GM19452 (cell line): ENCODE measurements around the gene ANKRD40CL.
"Not testable (repeated sequence)": the region's sequence is repeated elsewhere in the genome, so short reads cannot be mapped to it uniquely, and the experiment has no call there.

Experiments used
- ATAC-seq: cut with Tn5 transposase; IDR thresholded peaks from one replicate; pipeline ENCODE4 v1.9.1; 2021; ENCODE audit not compliant: unreplicated experiment

The ANKRD40CL gene, protein sequence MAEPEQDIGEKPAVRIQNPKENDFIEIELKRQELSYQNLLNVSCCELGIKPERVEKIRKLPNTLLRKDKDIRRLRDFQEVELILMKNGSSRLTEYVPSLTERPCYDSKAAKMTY

DNA sequence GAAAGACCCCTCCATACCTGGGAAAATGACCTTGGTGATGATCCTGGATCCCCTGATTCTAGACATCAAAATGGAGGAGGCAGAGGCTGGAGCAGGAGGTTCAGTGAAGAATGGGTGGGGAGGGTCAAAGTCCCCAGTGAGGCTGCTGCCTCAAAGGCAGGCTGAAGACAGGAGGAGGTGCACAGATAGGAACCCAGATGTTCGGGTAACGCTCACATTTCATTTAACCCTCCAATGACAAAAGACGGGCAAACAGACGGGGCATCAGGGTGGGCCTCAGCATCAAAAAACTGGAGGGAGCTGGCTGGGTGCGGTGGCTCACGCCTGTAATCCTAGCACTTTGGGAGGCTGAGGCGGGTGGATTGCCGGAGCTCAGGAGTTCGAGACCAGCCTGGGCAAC, at the start of gene ANKRD40CL:
Gene ANKRD40CL (minus strand): TSS at position 73 of the 400 bp plus-strand sequence. CDS start 605 bp downstream, outside the sequence.
- no peak for ATAC-seq

DNA sequence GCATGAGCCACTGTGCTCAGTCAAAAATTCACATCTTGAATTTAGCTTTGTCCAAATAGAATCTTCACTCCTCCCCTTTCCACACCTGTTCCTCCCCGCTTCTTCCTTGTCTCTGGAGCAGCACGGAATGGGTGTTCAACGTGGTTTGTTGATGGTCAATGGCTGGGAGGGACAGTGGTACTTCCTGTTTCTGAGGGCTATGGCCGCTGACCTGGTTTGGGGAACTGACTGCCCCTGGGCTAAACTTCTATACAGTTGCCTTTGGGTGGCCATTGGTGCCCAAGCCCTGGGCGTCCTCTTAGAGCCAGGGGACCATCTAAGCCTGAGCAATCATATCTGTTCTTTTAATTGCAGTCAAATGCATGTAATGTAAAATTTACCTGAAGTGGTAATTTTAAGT, 49.0 kb upstream of the ANKRD40CL start:
- ATAC-seq, result no peak

DNA sequence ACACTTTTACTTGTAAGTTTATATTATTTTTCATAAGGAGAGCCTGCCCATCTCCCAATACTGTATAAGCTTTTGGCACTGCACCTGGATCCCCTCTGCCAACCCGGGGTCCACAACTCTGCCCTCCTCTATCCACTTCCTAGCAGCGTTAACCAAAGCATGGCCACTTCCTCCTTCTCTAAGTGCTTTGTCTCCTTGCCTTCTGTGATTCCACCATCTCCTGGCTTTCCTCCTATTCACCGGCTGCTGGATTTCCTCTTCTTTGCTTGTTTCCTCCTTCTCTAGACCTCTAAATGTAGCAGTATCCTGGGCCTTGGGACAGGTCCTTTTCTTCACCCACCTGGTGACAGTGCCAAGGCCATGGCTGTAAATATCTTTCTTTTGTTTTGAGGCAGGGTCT, 48.1 kb upstream of the ANKRD40CL start:
- no peak for ATAC-seq

DNA sequence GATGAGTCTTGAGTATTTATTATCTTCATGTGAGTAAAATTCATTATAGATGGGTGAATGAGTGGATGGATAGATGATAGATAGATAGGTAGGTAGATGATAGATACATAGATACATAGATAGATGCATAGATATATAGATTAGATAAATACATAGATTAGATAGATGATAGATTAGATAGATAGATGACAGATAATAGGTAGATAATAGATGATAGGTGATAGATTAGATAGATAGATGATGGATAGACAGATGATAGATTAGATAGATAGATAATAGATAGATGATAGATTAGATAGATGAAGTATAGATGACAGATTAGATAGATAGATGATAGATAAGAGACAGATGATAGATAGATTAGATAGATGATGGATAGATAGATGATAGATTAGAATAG, 46.3 kb upstream of the ANKRD40CL start:
- ATAC-seq, result no peak

DNA sequence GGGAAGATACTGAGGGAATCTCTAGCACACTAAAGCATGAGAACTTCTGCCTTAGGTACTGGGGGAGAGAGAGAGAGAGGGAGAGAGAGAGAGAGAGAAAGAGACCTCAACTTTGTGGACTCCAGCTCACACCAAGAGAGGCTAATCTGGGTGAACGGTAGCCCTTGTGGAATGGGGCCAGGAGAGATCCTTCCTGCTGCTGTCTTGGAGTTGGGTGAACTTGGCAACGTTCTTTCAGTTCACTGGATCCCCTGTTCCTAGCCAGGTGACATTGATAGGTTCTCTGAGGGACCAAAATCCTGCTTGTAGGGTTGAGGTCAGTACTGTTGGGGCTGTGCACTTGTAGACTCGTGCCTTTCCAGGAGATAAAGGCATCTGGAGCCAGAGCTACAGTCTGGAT, 41.6 kb upstream of the ANKRD40CL start:
- no peak for ATAC-seq

DNA sequence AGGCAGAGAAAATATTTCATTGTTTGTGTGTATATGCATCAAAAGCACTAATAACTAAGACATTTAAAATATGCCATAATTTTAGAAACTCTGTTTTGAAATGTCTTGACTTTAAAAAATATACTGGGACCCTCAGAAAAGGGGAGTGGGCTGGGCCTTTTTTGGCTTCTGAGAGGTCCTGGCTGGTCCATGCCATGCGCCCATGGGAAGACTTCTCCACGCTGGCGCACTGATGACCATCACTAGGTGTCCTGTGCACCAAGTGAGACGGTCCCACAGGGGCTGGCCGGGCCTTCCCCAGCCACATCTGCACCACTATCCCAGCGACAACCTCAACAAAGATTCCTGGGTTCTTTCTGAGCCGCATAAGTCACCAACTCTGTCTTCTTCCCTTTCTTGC, 41.1 kb upstream of the ANKRD40CL start:
- ATAC-seq, result no peak

DNA sequence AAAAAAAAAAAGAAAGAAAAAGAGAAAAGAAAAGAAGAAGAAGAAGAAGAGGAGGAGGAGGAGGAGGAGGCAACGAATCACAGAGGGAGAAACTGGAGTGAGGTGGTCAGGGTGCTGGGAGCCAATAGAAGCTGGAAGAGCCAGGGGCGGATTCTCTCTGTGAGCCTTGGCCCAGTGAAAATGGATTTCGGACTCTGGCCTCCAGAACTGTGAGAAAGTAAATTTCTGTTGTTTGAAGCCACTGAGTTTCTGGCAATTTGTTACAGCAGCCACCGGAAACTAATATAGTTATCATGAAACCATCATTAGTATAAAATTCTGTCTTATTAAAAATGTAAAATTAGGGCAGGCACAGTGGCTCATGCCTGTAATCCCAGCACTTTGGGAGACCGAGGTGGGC, 40.4 kb upstream of the ANKRD40CL start:
- no peak for ATAC-seq

DNA sequence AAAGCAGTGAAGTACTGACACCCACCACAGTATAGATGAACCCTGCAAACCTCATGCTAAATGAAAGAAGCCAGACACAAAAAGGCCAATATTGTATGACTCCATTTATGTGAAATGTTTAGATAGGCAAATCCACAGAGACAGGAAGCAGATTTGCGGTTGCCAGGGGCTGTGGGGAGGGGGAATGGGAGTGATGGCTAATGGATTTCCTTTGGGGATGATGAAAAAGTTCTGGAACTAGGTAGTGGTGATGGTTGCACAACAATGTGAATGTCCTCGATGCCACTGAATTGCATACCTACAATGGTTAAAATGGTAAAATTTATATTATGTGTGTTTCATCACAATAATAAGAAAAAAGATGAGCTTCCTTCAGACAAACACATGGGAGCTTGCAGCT, 39.7 kb upstream of the ANKRD40CL start:
- ATAC-seq, result no peak

DNA sequence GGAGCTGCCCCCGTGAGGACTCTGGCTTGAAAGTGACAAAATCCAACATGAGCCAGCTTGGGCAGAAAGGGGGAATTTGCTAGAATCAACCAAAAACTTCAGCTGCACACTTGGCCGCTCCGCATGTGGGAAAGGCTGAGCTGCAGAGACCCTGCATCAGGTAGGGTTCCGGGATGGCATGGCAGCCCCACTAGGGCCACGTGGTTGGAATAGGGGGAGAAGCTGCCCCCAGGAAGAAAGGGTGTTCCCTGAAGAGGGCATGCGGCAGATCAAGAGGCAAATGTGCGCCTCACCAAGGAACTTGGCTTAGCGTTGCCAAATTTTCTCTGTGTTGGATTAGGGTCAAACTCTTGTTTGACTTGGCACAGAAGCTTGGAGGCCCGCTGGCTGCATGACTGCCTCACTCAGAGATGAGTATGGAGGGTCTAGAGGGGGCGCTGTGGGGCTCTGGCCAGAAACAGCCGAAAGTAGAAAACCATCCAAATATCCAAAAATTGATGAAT, 38.9 kb upstream of the ANKRD40CL start:
- ATAC-seq, result no peak

DNA sequence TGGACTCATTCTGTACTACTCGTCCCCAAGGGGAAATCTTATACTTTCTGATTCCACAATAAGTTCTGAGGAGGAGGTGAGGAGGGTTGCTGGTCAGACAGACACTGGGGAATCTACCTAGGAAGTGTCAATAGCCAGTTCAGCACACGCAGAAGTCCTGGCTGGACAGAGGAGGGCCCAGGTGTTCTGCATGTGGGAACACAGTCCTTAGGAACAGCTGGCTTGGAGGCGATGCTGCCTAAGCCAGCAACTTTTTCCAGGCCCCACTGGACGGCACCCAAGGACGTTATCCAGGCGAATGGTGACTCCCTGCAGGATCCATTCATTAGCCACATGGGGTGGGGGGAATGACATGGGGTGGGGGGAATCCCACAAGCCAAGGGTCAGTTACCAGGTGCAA, 38.2 kb upstream of the ANKRD40CL start:
- no peak for ATAC-seq

DNA sequence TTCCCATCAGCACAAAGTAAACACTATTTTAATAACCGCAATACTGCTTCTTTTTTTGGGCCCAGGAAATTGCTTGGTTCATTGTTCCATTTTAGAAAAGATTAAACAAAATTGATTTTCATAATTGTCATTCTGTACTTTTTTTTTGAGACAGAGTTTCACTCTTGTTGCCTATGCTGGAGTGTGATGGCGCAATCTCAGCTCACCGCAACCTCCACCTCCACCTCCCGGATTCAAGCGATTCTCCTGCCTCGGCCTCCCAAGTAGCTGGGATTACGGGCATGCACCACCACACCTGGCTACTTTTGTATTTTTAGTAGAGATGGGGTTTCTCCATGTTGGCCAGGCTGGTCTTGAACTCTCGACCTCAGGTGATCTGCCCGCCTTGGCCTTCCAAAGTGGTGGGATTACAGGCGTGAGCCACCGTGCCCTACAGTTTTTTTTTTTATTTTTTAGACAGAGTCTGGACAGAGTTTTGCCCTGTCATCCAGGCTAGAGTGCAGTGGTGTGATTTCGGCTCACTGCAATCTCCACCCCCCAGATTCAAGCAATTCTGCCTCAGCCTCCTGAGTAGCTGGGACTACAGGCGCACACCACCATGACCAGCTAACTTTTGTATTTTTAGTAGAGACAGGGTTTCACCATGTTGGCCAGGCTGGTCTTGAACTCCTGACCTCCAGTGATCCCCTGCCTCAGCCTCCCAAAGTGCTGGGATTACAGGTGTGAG, 37.6 kb upstream of the ANKRD40CL start:
- ATAC-seq, result not testable (repeated sequence)

DNA sequence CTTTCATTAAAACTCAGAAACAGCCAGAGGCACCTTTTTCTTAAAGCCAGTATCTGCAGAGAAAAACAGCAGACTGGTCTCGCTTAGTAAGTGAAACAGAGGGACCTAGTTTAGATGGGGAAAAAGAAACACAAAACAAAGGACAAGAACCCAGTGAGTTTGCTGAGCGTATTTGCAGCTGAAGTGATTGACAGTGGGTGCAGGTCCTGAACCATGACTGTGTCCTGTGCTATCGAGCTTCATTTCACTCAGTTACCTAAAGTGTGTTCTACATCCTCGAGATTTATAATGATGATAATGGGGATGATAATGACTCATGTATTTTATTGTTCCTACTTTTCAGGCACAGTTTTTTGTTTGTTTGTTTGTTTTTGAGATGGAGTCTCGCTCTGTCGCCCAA, 36.4 kb upstream of the ANKRD40CL start:
- no peak for ATAC-seq

DNA sequence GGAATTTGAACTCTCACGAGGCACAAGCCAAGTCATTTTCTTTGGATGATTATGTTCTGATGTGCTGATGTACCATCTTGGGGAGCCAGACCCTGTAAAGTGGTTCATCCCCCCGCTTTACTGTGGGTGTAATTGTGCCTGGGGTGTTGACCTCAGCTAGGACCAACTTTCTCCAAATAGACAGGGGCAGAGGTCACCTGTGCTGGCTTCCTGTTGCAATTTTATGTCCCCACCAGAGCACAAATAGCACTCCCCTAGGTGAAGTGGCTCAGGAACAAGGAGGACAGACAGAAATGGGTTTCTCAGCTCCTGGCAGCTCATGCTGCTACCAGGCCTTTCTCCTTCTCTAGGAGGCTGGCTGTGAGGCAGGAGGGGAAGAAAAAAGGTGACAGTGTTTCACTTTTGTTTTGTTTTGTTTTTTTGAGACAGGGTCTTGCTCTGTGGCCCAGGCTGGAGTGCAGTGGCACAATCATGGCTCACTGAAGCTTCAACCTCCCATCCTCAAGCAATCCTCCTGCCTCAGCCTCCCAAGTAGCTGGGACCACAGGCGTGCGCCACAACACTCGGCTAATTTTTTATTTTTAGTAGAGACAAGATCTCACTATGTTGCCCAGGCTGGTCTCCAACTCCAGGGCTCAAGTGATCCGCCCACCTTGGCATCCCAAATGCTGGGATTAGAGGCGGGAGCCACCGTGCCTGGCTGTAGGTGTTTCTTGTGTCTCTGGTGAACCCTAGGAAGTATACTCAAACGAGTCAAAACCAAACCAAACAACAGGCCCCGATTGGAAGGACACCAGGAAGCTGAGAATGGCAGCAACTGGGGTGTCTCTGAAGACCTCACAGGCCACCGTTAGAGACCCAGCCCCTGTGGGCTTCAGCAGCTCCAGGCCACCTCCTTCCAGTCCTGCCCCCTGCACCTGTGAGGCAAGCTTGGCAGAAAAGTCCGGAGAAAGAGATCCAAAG, 35.6 kb upstream of the ANKRD40CL start:
- no peak for ATAC-seq

DNA sequence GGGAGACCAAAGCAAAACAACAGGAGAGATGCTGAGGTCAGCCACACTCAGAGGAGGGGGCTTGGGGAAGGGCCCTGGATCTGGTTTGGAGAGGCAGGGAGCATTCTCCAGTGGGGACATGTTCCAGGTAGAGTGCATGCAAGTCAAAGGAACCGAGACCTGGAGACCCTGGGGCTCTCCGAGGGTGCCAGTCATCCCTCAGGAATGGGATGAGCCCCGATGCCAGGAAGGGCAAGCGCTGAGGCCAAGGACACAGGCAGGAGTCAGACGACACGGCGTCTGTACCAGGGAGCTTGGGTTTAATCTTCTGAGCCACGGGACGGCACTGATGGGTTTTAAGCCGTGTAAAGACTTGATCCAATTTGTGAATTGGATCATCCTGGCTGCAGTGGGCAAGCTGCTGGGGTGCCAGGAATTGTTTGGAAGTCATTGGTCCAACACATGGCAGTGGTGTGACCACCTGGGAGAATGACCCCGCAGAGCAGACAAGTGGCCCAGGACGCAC, 32.9 kb upstream of the ANKRD40CL start:
- no peak for ATAC-seq

DNA sequence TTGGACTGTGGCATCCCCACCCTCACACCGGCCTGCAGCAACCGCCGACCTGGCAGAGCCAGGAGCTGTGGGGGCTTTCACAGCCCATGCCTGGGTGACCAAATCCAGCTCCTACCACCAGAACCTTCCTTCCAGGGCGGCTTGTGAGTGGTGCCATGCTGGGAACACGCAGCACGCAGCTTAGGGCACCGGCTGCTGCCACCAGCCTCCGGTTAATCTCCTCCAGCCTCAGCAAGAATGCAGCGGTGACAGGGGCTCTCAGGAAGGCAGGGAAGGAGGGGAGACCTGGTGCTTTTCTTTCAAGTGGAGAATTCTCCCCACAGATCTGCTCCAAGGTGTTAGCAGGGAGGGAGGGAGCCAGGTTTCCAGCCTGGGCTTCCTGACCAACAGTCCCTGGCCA, 32.3 kb upstream of the ANKRD40CL start:
- no peak for ATAC-seq

DNA sequence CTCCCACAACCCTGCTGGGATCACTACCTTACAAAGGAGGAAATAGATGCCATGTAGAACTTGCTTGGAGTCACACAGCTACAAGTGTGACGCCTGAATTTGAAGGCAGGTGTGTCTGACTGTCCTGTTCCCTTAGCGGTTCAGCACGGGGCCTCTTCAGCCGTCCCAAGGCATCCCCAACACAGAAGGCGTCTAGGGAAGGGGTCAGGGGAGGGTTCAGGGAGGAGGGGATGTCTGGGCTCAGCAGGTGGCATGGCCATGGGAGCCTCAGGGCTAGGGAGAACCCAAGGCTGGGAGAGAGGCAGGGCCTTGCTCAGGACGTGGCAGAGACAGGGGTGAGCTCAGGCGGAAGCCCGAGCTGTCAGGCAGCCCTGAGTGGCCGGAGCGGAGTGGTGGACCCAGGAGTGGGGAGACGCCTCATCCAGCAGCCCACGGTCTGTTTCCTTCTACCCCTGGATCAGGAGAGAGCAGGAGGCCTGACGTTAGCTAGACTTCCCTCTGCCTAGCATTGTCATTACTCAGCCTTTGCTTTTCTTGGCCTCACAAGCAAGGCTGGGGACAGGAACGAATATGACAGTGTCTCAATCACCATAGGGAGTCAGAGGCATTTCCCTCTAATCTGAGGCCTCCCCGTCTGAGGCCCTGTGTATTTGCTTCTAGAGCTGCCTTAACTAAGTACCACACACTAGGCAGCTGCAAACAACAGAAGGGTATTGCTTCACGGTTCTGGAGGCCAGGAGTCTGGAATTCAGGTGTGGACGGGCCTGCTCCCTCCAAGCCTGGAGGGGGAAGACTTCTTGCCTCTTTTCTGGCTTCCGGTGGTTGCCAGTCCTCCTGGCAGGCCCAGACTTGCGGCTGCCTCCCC, 31.3 kb upstream of the ANKRD40CL start:
- no peak for ATAC-seq

DNA sequence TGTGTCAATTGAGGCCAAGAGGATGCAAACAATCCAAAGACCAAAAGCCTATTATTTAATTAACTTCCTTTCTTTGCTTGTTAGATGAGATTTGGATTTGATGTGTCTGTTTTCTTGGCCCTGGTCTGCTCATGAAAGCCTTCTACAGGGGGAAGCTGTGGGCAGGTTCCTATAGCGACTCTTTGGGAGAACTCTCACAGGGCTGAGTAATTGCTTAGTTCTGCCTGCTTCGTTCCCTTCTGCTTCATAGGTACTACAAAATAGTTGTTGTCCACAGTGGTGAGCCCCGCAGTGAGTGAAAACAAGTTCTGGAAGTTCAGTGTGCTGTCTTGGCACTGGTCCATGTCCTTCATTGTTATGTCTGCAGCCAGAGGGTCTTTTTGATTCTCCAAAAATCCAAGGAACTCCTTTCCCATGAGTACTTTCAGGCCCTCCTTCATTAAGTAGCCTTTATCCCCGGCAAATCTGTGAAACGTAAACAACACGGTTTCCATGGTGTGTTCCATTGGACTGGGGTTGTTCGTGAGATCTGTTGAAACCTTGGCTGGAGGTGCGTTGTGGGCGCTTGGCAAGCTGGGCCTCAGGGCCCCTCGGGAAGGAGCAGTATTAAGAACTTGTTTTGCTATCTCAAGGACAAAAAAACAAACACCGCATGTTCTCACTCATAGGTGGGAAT, 30.0 kb upstream of the ANKRD40CL start:
- ATAC-seq, result no peak

DNA sequence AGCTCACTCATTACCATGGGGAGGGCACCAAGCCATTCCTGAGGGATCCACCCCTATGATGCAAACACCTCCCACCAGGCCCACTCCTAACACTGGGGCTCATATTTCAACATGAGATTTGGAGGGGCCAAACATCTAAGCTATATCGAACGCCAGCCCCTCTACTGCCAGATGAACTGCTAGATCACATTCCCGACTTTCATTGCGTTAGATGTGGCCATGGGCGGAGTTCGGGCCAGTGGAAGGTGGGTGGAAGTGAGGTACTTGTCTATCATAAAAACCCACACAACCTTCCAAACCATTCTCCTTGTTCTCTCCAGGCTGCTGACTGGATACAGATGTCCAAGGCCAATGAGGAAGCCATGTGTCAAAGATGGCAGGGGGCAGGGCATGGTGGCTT, 27.0 kb upstream of the ANKRD40CL start:
- ATAC-seq, result no peak

DNA sequence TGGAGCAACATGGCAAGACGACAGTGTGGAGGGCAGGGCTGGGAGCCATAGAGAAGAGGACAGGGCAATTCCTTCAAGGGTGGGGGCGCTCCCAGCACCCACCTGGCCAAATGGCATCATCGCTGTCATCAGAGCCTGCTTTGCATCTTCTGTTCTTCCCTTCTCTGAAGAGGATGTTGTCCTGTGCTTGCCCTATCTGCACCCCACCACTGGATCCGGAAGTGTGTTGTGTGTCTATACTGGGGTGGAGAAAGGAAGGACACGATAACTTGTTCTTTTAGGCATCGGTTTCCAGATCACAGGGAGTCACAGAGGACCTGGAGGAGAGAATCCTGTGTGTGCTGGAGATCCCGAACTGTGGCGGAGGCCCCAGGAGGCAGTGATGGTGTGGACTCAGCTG, 25.7 kb upstream of the ANKRD40CL start:
- ATAC-seq, result no peak

DNA sequence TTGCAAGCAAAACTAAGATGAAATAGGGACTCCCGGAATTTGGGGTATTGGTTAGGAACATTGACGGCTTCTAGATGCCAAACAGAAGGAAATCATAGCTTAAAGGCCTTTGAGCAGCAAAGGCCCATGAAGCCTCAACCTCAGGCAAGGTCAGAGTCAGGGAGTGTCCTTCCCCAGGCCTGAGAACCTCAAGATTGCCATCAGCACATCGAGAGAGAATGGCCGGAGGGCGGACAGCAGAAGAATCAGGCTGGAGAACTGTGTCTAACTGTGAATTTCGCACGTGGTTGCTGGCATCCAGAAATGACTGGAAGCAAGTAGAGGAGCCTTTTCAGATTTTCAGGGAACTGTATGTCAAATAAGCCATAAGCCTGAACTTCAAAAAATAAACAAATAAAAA, 24.8 kb upstream of the ANKRD40CL start:
- no peak for ATAC-seq
